Endothelial cell of umbilical vein (primary cell): ENCODE measurements around the gene RAB31. TPM values are rescaled to one million over a fixed set of nuclear protein-coding genes. Genes with fewer than 3 reads are reported as not detected.

Experiments used
- BruUV-seq: library from RNA; stranded (reverse); fragments of 400-500 nt; replicated peaks from 2 replicates; lab custom pipeline; 2021; lab: Mats Ljungman, UMichigan
- CTCF ChIA-PET: fragments of 300-600, 350-600 bp; sonication (Branson Sonifier 250); formaldehyde crosslinking; loops from one replicate; lab custom pipeline; 2021; ENCODE audit warnings: antibody characterized with exemption, inconsistent platforms; lab: Charles Lee
- POLR2A ChIA-PET: fragments of 300-600, 350-600 bp; sonication (Branson Sonifier 250); formaldehyde crosslinking; loops from one replicate; lab custom pipeline; 2021; ENCODE audit warnings: antibody characterized with exemption, inconsistent platforms; lab: Charles Lee
- DNase-seq: peaks from one replicate; pipeline ENCODE4 v3.0.0-alpha.2; 2011; ENCODE audit warnings: low read depth, low spot score
- FAIRE-seq: peaks from 2 replicates; lab custom pipeline; 2011; peaks lifted over from hg19 to GRCh38; lab: Jason Lieb, UNC
- H2AFZ ChIP-seq: 2 replicates; pipeline ENCODE4 v1.6.0; 2012; ENCODE audit warnings: low read depth, low read length, control low read depth, inconsistent platforms
- H3K27ac ChIP-seq: 2 replicates; pipeline ENCODE4 v1.5.1; 2011; ENCODE audit warnings: low read depth, mild to moderate bottlenecking, control low read depth, low read length, moderate library complexity; ENCODE audit not compliant: insufficient read depth
- H3K27me3 ChIP-seq, 2 experiments: 2 replicates each; pipeline versions ENCODE4 v1.6.0 to v1.6.1; 2011; ENCODE audit warnings: low read length in 2 of 2, mixed read lengths in 1 of 2; ENCODE audit not compliant: control insufficient read depth in 2 of 2, insufficient read depth in 2 of 2
- H3K36me3 ChIP-seq, 2 experiments: 2 replicates in 1 of 2; 3 replicates in 1 of 2; pipeline ENCODE4 v1.5.1; 2011; ENCODE audit warnings: low read length in 2 of 2, mild to moderate bottlenecking in 1 of 2, moderate library complexity in 1 of 2; ENCODE audit not compliant: control insufficient read depth in 2 of 2, insufficient read depth in 2 of 2; ENCODE audit errors: extremely low read depth in 1 of 2
- H3K4me1 ChIP-seq: 3 replicates; pipeline ENCODE4 v1.5.1; 2011; ENCODE audit warnings: mild to moderate bottlenecking, low read length; ENCODE audit not compliant: control insufficient read depth, insufficient read depth; ENCODE audit errors: extremely low read depth
- H3K4me2 ChIP-seq: 2 replicates; pipeline ENCODE4 v1.6.1; 2011; ENCODE audit warnings: low read length, control low read depth, mixed read lengths; ENCODE audit not compliant: insufficient read depth
- H3K4me3 ChIP-seq, 3 experiments: fragments of 200-600 bp in 1 of 3; sonication (generic), shearing (Covaris generic) in 1 of 3; replicated peaks in 1 of 3; 2 replicates each; pipeline ENCODE4 v1.5.1; 2011 to 2016; ENCODE audit warnings: control low read depth in 3 of 3, low read length in 3 of 3, mild to moderate bottlenecking in 2 of 3, inconsistent platforms in 1 of 3, low read depth in 1 of 3, moderate library complexity in 1 of 3; ENCODE audit not compliant: insufficient read depth in 1 of 3
- H3K79me2 ChIP-seq: 2 replicates; pipeline ENCODE4 v1.6.0; 2012; ENCODE audit warnings: low read length, inconsistent platforms; ENCODE audit not compliant: control insufficient read depth, insufficient read depth
- H3K9ac ChIP-seq: replicated peaks from 2 replicates; pipeline ENCODE3; 2011; ENCODE audit warnings: low read length, control low read depth; ENCODE audit not compliant: insufficient read depth; ENCODE audit errors: extremely low read depth
- H3K9me1 ChIP-seq: replicated peaks from 3 replicates; pipeline ENCODE4 v1.6.0; 2011; ENCODE audit warnings: mild to moderate bottlenecking, low read length; ENCODE audit not compliant: control insufficient read depth, insufficient read depth; ENCODE audit errors: extremely low read depth
- H3K9me3 ChIP-seq: replicated peaks from 2 replicates; pipeline ENCODE4 v1.5.1; 2012; ENCODE audit warnings: low read length, inconsistent platforms; ENCODE audit not compliant: control insufficient read depth, insufficient read depth
- H4K20me1 ChIP-seq: replicated peaks from 2 replicates; pipeline ENCODE3; 2011; ENCODE audit warnings: mild to moderate bottlenecking, low read length; ENCODE audit not compliant: control insufficient read depth, insufficient read depth; ENCODE audit errors: extremely low read depth
- EZH2 ChIP-seq: IDR thresholded peaks from 2 replicates; pipeline ENCODE4 v1.6.1; 2012; ENCODE audit warnings: borderline replicate concordance, low read depth, mild to moderate bottlenecking, moderate library complexity, low read length, inconsistent platforms; ENCODE audit not compliant: severe bottlenecking
- FOS ChIP-seq: IDR thresholded peaks from 2 replicates; pipeline ENCODE4 v1.6.1; 2011; ENCODE audit warnings: mild to moderate bottlenecking, low read length, moderate library complexity, borderline replicate concordance; ENCODE audit not compliant: insufficient read depth
- GATA2 ChIP-seq: IDR thresholded peaks from 2 replicates; pipeline ENCODE4 v1.7.0; 2011; ENCODE audit warnings: low read depth, mild to moderate bottlenecking, moderate library complexity, mixed read lengths, low read length; ENCODE audit not compliant: insufficient read length, insufficient read depth
- JUN ChIP-seq: IDR thresholded peaks from 2 replicates; pipeline ENCODE4 v1.6.1; 2011; ENCODE audit warnings: borderline replicate concordance, low read depth; ENCODE audit not compliant: insufficient read length, insufficient read depth
- MYC ChIP-seq: IDR thresholded peaks from one replicate; pipeline ENCODE4 v1.6.1; 2011; ENCODE audit warnings: mild to moderate bottlenecking, low read depth, low read length
- POLR2A ChIP-seq: IDR thresholded peaks from 2 replicates; pipeline ENCODE4 v1.6.1; 2012; ENCODE audit warnings: low read depth, mild to moderate bottlenecking, control low read depth, low read length
- POLR2AphosphoS5 ChIP-seq: IDR thresholded peaks from 2 replicates; pipeline ENCODE4 v1.6.1; 2012; ENCODE audit warnings: low read depth, mild to moderate bottlenecking, control low read depth, low read length, moderate library complexity; ENCODE audit not compliant: insufficient read depth
- dilution Hi-C: fragments of 300-500 bp; cut with MboI; formaldehyde crosslinking; loops from one replicate; pipeline ENCODE4 v1.15.0; 2019; ENCODE audit warnings: low sequenced_read_pairs; ENCODE audit not compliant: extremely low pct_ligation_motif_present
- intact Hi-C: fragments of 100-400 bp; cut with micrococcal nuclease; formaldehyde crosslinking; loops from one replicate; pipeline ENCODE4 v1.10.0; 2022
- polyA plus RNA-seq, 4 experiments: library from polyadenylated mRNA; depleted of rRNA in 3 of 4; stranded (reverse) in 3 of 4; unstranded in 1 of 4; fragments of >200 nt; gene quantifications; 2 replicates each; pipeline versions ENCODE4 v1.2.1 to v1.2.3, GENCODE V29; 2011 to 2012; ENCODE audit warnings: missing spikeins in 1 of 4
- total RNA-seq: library from RNA; stranded (reverse); gene quantifications from 2 replicates; pipeline ENCODE4 v1.2.3, GENCODE V29; 2021
- TF ChIP-seq, protein P1 (sequence below), 2 donors: IDR thresholded peaks; 1 replicate in 1 of 2; 2 replicates in 1 of 2; pipeline ENCODE4 v1.5.1; 2011; ENCODE audit warnings: low read length in 2 of 2, mild to moderate bottlenecking in 2 of 2, moderate library complexity in 2 of 2, control low read depth in 1 of 2, inconsistent platforms in 1 of 2, low read depth in 1 of 2; ENCODE audit not compliant: insufficient read depth in 1 of 2; ENCODE audit errors: extremely low read depth in 1 of 2
- TF ChIP-seq, protein P2 (sequence below): IDR thresholded peaks from 2 replicates; pipeline ENCODE4 v1.6.1; 2011; ENCODE audit not compliant: insufficient read depth, insufficient read length

RAB31 gene
- total and polyA plus RNA-seq, 2 donors (not counting 3 experiments of a cell fraction or from before 2014, with no cell fraction given), result 30.5 TPM

DNA sequence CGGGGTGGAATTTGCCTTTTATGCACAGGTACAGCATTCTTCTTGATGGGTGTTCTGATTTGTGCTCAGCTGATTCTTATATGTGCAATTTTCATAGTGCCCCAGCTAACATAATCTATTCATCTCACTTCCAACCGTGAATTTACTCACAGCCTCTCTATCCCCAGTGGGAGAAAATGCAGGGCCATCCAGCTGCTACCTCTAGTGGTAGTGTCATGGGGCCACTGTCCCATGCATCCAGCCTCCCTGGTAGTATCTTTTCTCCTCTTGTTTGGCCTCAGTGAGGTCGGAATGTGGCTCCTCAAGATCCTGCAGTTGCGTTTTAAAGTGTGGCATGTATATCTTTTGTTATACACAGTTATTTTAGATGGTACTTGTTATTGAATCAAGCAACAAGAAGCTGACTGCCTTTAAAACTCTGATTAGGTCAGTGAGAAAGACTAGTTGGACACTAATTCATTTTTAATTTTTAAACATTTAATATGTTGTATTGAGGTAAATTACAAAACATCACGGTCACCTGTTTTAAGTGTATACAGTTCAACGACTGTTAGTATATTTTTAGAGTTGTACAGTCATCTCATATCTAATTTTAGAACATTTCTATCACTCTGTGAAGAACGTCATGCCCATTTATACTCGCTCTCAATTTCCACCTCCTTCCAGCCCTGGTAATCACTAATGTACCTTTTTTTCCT, 109.8 kb downstream of the RAB31 start:
- Histone ChIP-seq H3K4me1 (peaks cover 7% of the 10 kb centered on the region), H3K9me3 (no peaks in the 10 kb centered on the region), H3K79me2 (no peaks in the 10 kb centered on the region), H3K27me3 (no peaks in the 10 kb centered on the region), H3K4me2 (no peak overlapping the region), H3K9me1 (no peaks in the 10 kb centered on the region), H4K20me1 (no peaks in the 10 kb centered on the region), H3K4me3 (no peak overlapping the region), H2AFZ (no peak overlapping the region), H3K9ac (no peak overlapping the region), H3K27ac (no peak overlapping the region), H3K36me3 (peaks cover 0 to 2% of the 10 kb centered on the region in 2 experiments)
- no peak for TF ChIP-seq EZH2
- TF ChIP-seq FOS, result no peak
- TF ChIP-seq MYC, result no peak
- TF ChIP-seq, protein P1, sequence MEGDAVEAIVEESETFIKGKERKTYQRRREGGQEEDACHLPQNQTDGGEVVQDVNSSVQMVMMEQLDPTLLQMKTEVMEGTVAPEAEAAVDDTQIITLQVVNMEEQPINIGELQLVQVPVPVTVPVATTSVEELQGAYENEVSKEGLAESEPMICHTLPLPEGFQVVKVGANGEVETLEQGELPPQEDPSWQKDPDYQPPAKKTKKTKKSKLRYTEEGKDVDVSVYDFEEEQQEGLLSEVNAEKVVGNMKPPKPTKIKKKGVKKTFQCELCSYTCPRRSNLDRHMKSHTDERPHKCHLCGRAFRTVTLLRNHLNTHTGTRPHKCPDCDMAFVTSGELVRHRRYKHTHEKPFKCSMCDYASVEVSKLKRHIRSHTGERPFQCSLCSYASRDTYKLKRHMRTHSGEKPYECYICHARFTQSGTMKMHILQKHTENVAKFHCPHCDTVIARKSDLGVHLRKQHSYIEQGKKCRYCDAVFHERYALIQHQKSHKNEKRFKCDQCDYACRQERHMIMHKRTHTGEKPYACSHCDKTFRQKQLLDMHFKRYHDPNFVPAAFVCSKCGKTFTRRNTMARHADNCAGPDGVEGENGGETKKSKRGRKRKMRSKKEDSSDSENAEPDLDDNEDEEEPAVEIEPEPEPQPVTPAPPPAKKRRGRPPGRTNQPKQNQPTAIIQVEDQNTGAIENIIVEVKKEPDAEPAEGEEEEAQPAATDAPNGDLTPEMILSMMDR (IDR thresholded peaks at IDR 0.05; ENCODE audit: extremely low read depth in 1 of 2, insufficient read depth in 1 of 2, low read depth in 1 of 2, low read length in 2 of 2), result no peak
- TF ChIP-seq, protein P2, sequence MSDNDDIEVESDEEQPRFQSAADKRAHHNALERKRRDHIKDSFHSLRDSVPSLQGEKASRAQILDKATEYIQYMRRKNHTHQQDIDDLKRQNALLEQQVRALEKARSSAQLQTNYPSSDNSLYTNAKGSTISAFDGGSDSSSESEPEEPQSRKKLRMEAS, result no peak
- TF ChIP-seq JUN, result no peak
- no peak for TF ChIP-seq POLR2AphosphoS5
- TF ChIP-seq GATA2, result no peak
- no peak for TF ChIP-seq POLR2A
- FAIRE-seq (no peak), DNase-seq (no peak)
- dilution Hi-C loops, result no loop called here
- intact Hi-C loops, result no loop called here
- ChIA-PET CTCF (no interaction called here), POLR2A (no interaction called here)
- no TSS peak for BruUV-seq
